ENCODE data around the gene FOXC2.

- TF ChIP-seq CTCF (IDR thresholded peaks at IDR 0.05) = no peak
- TF ChIP-seq POLR2A (IDR thresholded peaks at IDR 0.05) = no peak
These were observed 34.7 kb downstream of the FOXC2 start for GRCh38 chr16:86601356-86601755.

All from heart left ventricle (tissue), 13 donors.